Measurements from ENCODE around the gene POFUT1.

- TF ChIP-seq, protein P1, sequence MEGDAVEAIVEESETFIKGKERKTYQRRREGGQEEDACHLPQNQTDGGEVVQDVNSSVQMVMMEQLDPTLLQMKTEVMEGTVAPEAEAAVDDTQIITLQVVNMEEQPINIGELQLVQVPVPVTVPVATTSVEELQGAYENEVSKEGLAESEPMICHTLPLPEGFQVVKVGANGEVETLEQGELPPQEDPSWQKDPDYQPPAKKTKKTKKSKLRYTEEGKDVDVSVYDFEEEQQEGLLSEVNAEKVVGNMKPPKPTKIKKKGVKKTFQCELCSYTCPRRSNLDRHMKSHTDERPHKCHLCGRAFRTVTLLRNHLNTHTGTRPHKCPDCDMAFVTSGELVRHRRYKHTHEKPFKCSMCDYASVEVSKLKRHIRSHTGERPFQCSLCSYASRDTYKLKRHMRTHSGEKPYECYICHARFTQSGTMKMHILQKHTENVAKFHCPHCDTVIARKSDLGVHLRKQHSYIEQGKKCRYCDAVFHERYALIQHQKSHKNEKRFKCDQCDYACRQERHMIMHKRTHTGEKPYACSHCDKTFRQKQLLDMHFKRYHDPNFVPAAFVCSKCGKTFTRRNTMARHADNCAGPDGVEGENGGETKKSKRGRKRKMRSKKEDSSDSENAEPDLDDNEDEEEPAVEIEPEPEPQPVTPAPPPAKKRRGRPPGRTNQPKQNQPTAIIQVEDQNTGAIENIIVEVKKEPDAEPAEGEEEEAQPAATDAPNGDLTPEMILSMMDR (conservative IDR thresholded peaks at IDR 0.05) = no peak
- no peak for TF ChIP-seq ZFX (IDR thresholded peaks at IDR 0.05)
Observed at GRCh38 chr20:32193996-32194395, 13.7 kb upstream of the POFUT1 start.
